PFSK-1 (cell line): Measurements from ENCODE around the gene MYH7.

Experiments used
- FOXP2 ChIP-seq: optimal IDR thresholded peaks from 2 replicates; pipeline ENCODE3; 2011; ENCODE audit warnings: borderline replicate concordance, control low read depth, inconsistent platforms; ENCODE audit not compliant: insufficient read depth; ENCODE audit errors: extremely low read length, extremely low read depth
- POLR2AphosphoS5 ChIP-seq: IDR thresholded peaks from 2 replicates; pipeline ENCODE4 v1.6.1; 2012; ENCODE audit warnings: low read depth, mild to moderate bottlenecking, control low read depth, low read length, moderate library complexity
- REST ChIP-seq, 2 experiments: IDR thresholded peaks; 2 replicates each; pipeline versions ENCODE4 v1.6.1 to v1.8.0; 2011 to 2012; ENCODE audit warnings: low read depth in 2 of 2, low read length in 2 of 2, control low read depth in 1 of 2, inconsistent platforms in 1 of 2, mild to moderate bottlenecking in 1 of 2, moderate library complexity in 1 of 2; ENCODE audit not compliant: insufficient read depth in 1 of 2
- SIN3A ChIP-seq: IDR thresholded peaks from 2 replicates; pipeline ENCODE4 v1.6.1; 2012; ENCODE audit warnings: mild to moderate bottlenecking, low read length, moderate library complexity, borderline replicate concordance; ENCODE audit not compliant: insufficient read depth
- TAF1 ChIP-seq: IDR thresholded peaks from 2 replicates; pipeline ENCODE4 v1.6.1; 2012; ENCODE audit warnings: low read length, control low read depth, borderline replicate concordance; ENCODE audit not compliant: insufficient read depth

GRCh38 chr14:23389396-23389795 lies 46.1 kb downstream of the MYH7 start:
- no peak for TF ChIP-seq REST (IDR thresholded peaks at IDR 0.05; ENCODE audit: insufficient read depth in 1 of 2, low read depth in 2 of 2, low read length in 2 of 2)
- no peak for TF ChIP-seq POLR2AphosphoS5
- no peak for TF ChIP-seq TAF1
- TF ChIP-seq SIN3A, result no peak
- no peak for TF ChIP-seq FOXP2
